ENCODE results near the gene WAC.
"Not testable (repeated sequence)": the region's sequence is repeated elsewhere in the genome, so short reads cannot be mapped to it uniquely, and the experiment has no call there.

Gene WAC

GRCh38 chr10:28561531-28561930 lies 28.6 kb downstream of the WAC start:
- no peak for DNase-seq (ENCODE audit: low read depth)
- TF ChIP-seq CTCF (IDR thresholded peaks at IDR 0.05; ENCODE audit: insufficient read depth, low read depth, low read length, missing control alignments): no peak

GRCh38 chr10:28564905-28565304 lies 32.0 kb downstream of the WAC start:
- TF ChIP-seq CTCF (IDR thresholded peaks at IDR 0.05; ENCODE audit: insufficient read depth, low read depth, low read length, missing control alignments): no peak
- DNase-seq (ENCODE audit: low read depth): peak; percentile 18
- no peak overlapping the region for H3K4me3 ChIP-seq (ENCODE audit: low read depth, low read length)

More at GRCh38 chr10:28561531-28561930, 28.6 kb downstream of the WAC start:
- no peak overlapping the region for H3K4me3 ChIP-seq (ENCODE audit: low read depth, low read length)

GRCh38 chr10:28566458-28567015 lies 33.6 kb downstream of the WAC start:
- no peak for DNase-seq (ENCODE audit: low read depth)
- no peak overlapping the region for H3K4me3 ChIP-seq (ENCODE audit: low read depth, low read length)
- no peak for TF ChIP-seq CTCF (IDR thresholded peaks at IDR 0.05; ENCODE audit: insufficient read depth, low read depth, low read length, missing control alignments)

GRCh38 chr10:28569506-28570159 lies 36.7 kb downstream of the WAC start:
- no peak overlapping the region for H3K4me3 ChIP-seq (ENCODE audit: low read depth, low read length)
- TF ChIP-seq CTCF (IDR thresholded peaks at IDR 0.05; ENCODE audit: insufficient read depth, low read depth, low read length, missing control alignments): no peak
- DNase-seq (ENCODE audit: low read depth): no peak

- TF ChIP-seq CTCF (IDR thresholded peaks at IDR 0.05; ENCODE audit: insufficient read depth, low read depth, low read length, missing control alignments): no peak
- DNase-seq (ENCODE audit: low read depth): no peak
- no peak overlapping the region for H3K4me3 ChIP-seq (ENCODE audit: low read depth, low read length)
Measured at GRCh38 chr10:28570598-28570997, 37.7 kb downstream of the WAC start.

- no peak for DNase-seq (ENCODE audit: low read depth)
- H3K4me3 ChIP-seq (ENCODE audit: low read depth, low read length): no peak overlapping the region
- no peak for TF ChIP-seq CTCF (IDR thresholded peaks at IDR 0.05; ENCODE audit: insufficient read depth, low read depth, low read length, missing control alignments)
Measured at GRCh38 chr10:28571265-28571664, 38.3 kb downstream of the WAC start.

GRCh38 chr10:28574214-28574613 lies 41.3 kb downstream of the WAC start:
- not testable (repeated sequence) for DNase-seq (ENCODE audit: low read depth); H3K4me3 ChIP-seq (ENCODE audit: low read depth, low read length)
